Stimulated activated CD8-positive, alpha-beta memory T cell treated with anti-CD3 and anti-CD28 coated beads, Interleukin-7, amount 100 ng/mL, for 24 hours (primary cell): ENCODE data around the gene RHO.
"Not testable (repeated sequence)": the region's sequence is repeated elsewhere in the genome, so short reads cannot be mapped to it uniquely, and the experiment has no call there.

Source experiments
- DNase-seq: peaks from one replicate; pipeline ENCODE4 v3.0.0-alpha.2; 2020; ENCODE audit warnings: low read depth

Gene RHO

GRCh38 chr3:129499604-129500333, 28.7 kb upstream of the RHO start:
- DNase-seq: not testable (repeated sequence)

- DNase-seq: no peak
Observed at GRCh38 chr3:129500334-129500658, 28.1 kb upstream of the RHO start.

- no peak for DNase-seq
Observed at GRCh38 chr3:129501630-129502029, 26.8 kb upstream of the RHO start.

GRCh38 chr3:129502641-129503408, 25.6 kb upstream of the RHO start:
- no peak for DNase-seq

- no peak for DNase-seq
Observed at GRCh38 chr3:129503471-129504291, 24.8 kb upstream of the RHO start.

GRCh38 chr3:129504471-129505100, 23.9 kb upstream of the RHO start:
- DNase-seq: no peak

GRCh38 chr3:129505341-129505740, 23.1 kb upstream of the RHO start:
- no peak for DNase-seq

- DNase-seq: no peak
Observed at GRCh38 chr3:129506231-129506742, 22.2 kb upstream of the RHO start.

GRCh38 chr3:129507181-129507831, 21.1 kb upstream of the RHO start:
- DNase-seq: no peak

- no peak for DNase-seq
Observed at GRCh38 chr3:129512595-129512994, 15.8 kb upstream of the RHO start.

GRCh38 chr3:129513705-129514104, 14.7 kb upstream of the RHO start:
- no peak for DNase-seq

- no peak for DNase-seq
Observed at GRCh38 chr3:129514110-129514509, 14.3 kb upstream of the RHO start.

- DNase-seq: no peak
Observed at GRCh38 chr3:129514563-129514962, 13.9 kb upstream of the RHO start.

GRCh38 chr3:129515108-129515820, 13.2 kb upstream of the RHO start:
- not testable (repeated sequence) for DNase-seq

- DNase-seq: not testable (repeated sequence)
Observed at GRCh38 chr3:129515821-129516432, 12.5 kb upstream of the RHO start.

- no peak for DNase-seq
Observed at GRCh38 chr3:129517516-129517915, 10.9 kb upstream of the RHO start.

- DNase-seq: no peak
Observed at GRCh38 chr3:129518038-129518561, 10.3 kb upstream of the RHO start.

- no peak for DNase-seq
Observed at GRCh38 chr3:129518581-129518980, 9.9 kb upstream of the RHO start.

- no peak for DNase-seq
Observed at GRCh38 chr3:129519449-129519848, 9.0 kb upstream of the RHO start.
